Astrocyte of the cerebellum (primary cell): ENCODE data around the gene WDR1.

Experiments used
- DNase-seq: peaks from one replicate; pipeline ENCODE4 v3.0.0-alpha.2; 2011; ENCODE audit warnings: low read depth
- H3K4me3 ChIP-seq: 2 replicates; pipeline ENCODE4 v1.5.1; 2011; ENCODE audit warnings: mild to moderate bottlenecking, low read depth, low read length, moderate library complexity
- in situ Hi-C: cut with HindIII; loops from 2 replicates; pipeline ENCODE4 v1.10.0; 2017; ENCODE audit warnings: low sequenced_read_pairs
- TF ChIP-seq, protein P1 (sequence below): IDR thresholded peaks from 2 replicates; pipeline ENCODE4 v1.5.1; 2012; ENCODE audit warnings: low read length, low read depth, moderate library complexity, mild to moderate bottlenecking; ENCODE audit errors: missing control alignments

The WDR1 gene

DNA sequence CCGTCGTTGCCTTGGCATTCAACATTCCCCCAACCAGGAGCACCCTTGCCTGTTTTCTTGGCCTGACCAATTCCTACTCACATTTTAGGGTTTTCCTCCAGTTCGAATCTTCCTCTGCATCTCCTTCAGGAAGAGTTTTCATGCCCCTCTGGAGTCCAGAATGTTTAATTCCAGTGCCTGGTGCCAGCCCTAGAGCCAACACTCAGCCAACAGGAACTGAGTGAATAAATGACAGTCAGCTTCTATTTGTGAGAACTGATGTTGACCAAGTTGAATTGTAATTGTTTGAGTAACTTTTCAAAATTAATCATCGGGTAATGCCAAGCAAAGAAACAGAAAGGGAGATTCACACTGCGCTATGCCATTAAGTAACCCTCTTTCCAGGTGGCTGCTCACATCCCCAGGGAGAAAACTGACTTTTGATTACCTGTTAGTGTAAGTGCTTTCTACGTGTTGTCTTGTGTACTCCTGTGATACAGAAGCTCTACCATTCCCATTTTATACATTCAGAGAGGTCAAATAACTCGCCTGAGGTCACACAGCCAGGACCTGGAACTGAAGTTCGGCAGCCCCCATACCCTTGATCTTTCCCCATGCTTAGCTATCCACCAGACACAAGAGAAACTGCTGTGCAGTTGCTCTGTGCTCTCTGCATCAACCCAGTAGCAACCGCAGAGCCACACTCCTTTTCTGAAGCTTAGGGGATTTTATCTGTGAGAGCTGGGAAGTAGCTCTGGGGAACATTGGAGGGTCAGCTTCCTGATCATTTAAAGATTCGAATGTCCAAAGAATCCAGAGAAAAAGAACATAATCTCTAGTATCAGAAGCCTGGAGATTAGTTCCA, 76.3 kb downstream of the WDR1 start:
- no peak overlapping the region for H3K4me3 ChIP-seq
- no peak for DNase-seq
- TF ChIP-seq, protein P1, sequence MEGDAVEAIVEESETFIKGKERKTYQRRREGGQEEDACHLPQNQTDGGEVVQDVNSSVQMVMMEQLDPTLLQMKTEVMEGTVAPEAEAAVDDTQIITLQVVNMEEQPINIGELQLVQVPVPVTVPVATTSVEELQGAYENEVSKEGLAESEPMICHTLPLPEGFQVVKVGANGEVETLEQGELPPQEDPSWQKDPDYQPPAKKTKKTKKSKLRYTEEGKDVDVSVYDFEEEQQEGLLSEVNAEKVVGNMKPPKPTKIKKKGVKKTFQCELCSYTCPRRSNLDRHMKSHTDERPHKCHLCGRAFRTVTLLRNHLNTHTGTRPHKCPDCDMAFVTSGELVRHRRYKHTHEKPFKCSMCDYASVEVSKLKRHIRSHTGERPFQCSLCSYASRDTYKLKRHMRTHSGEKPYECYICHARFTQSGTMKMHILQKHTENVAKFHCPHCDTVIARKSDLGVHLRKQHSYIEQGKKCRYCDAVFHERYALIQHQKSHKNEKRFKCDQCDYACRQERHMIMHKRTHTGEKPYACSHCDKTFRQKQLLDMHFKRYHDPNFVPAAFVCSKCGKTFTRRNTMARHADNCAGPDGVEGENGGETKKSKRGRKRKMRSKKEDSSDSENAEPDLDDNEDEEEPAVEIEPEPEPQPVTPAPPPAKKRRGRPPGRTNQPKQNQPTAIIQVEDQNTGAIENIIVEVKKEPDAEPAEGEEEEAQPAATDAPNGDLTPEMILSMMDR = no peak
- in situ Hi-C loops = no loop called here

DNA sequence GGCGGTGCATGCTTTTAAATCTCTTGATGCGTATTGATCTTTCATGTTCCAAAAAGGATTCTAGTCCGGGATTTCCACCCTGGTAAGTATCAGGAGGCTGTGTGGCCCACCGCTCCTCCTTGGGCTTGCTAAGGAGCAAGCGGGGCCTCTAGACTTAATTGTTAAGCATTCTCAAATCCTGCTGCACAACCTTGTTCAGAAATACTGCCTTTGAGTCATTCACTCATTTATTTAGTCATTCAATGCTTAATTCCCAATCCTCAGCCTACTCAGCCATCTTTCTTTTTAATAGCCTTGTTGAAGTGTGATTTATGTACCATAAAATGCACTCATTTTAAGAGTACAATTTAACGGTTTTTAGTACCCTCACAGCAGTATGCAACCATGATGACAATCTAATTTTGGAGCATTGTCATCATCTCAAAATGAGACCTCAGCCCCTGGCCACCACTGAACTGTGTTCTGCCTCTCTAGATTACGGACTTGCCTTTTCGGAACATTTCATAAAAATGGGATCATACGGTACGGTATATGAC, 79.7 kb downstream of the WDR1 start:
- no peak for DNase-seq
- TF ChIP-seq, protein P1 = no peak
- H3K4me3 ChIP-seq = no peak overlapping the region
- in situ Hi-C loops = no loop called here

DNA sequence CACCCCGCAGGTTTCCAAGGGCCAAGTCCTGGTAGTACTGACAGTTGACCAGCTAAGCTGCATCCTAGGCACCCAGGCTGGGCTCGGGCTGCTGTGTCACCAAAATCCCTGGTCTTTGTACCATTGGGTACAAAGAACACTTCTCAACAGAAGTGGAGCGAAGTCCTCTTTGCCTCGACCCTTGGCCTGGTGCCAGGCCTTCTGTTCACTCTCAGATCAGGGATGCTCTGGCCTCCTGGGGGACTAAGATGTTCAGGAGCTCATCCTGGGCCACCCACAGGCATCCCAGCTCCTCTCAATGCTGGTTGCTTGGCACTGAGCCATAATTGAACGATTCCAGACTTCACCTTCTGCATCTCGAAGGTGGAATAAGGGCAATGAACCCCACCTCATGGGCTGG, 81.5 kb downstream of the WDR1 start:
- TF ChIP-seq, protein P1 = no peak
- no peak overlapping the region for H3K4me3 ChIP-seq
- in situ Hi-C loops = no loop called here
- no peak for DNase-seq

DNA sequence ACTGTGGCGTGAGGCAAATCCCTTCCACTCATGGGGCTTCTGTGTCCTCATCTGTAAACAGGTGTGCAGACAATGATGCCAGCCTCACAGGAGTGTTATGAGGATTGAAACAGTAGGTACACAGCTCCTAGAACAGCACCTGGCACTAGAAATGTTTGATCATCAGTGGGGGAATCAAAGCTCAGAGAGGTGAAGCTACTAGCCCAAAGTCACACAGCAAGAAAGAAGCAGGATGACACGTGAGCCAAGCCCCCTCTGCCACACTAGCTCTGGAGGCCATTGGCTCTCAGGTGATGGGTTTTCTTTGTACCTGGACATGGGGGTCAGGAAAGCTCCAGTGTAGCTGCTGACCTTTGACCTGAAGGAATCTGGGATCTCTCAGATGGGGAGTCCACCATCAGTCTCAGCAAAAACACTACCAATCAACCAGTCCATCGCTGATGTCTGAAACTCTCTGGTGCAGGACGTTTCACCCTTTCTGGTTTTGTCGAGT, 81.9 kb downstream of the WDR1 start:
- H3K4me3 ChIP-seq = no peak overlapping the region
- DNase-seq = no peak
- TF ChIP-seq, protein P1 = no peak
- in situ Hi-C loops = no loop called here

DNA sequence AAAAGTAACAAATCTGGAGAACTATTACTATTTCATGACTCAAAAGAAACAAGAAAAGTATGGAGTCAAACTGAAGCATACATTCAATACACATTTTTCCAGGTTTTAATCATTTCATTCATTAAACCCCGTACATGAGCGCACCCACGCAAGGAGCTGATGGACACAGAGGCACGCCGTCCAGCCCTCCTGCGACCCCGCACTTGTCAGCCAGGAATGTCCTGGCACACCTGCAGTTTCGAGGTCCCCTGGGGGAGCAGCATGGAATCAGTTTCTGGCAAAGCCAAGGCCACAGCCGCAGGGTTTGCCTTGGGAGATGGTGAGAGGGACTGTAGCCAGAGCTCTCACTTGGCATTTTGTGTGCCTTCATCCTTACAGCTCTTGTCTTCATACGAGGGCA, 82.5 kb downstream of the WDR1 start:
- DNase-seq = no peak
- in situ Hi-C loops = no loop called here
- TF ChIP-seq, protein P1 = no peak
- no peak overlapping the region for H3K4me3 ChIP-seq

DNA sequence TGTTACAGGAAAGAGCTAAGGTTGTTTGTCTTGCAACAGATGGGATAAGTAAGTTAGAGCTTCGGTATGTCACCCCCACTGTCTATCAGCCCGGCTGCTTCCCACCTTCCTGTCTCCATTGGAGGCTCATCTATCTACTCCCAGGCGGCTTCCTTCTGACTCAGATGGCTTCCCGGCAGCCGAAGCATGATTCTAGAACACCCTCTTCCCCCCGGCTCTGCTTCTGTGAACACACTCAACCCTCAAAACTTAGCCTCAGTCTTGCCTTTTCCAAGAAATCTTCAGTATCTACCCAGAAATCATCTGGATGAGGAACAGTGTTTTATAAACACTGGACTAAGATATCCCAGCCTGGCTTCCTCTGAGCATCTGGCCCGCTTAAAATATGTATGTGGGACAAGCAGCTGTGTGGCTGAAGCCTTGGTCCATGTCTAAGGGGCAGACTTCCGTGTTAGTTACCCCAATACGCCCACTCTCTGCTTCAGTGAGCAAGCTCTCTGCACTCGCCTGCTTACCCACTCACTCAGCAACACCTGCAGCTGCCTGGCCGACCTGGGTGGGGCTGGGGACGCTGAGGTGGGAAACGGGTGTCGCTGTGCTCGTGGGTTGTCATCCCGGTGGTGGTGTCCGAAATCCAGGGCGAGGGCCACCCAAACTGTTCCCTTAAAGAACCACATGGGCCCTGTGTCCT, 83.3 kb downstream of the WDR1 start:
- in situ Hi-C loops = no loop called here
- DNase-seq = no peak
- TF ChIP-seq, protein P1 = no peak
- H3K4me3 ChIP-seq = no peak overlapping the region
